ENCODE data around the gene EIF2AK2. TPM values are rescaled to one million over a fixed set of nuclear protein-coding genes. Genes with fewer than 3 reads are reported as not detected.

Gene EIF2AK2
- total RNA-seq, 1 experiment from 2014 or later = 14.5 TPM

DNA sequence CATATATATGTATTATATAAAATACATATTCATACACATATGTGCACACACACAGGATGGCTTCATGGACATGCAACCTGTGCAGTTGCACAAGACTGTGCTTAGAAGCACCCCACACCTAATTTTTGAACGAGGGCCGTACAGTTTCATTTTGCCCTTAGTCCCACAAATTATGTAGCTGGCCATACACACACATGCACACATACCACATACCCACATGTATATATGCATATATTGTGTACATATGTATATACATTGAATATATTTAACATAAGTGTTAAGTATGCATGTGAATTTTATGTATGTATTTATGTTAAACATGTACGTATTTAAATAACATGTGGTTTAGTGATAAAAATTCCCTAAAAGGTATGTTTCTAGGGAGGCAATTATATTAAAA lies 54.2 kb downstream of the EIF2AK2 start:
- no peak for DNase-seq (ENCODE audit: low spot score)

DNA sequence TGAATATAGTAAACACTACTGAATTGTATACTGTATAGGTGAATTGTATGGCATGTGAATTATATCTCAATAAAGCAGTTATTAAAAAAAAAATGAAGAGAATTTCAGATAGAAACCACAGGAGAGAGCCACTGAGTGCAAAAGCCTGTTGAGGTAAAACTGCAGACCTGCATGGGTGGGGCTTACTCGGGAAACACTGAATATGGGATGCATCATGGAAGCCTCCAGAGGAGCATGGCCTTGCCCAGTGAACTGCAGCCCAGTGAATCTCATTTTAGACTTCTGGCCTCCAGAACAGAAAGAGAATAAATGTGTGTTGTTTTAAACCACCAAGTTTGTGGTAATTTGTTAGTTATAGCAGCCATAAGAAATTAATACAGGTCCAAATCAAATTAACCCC lies 56.7 kb downstream of the EIF2AK2 start:
- DNase-seq (ENCODE audit: low spot score) = no peak

DNA sequence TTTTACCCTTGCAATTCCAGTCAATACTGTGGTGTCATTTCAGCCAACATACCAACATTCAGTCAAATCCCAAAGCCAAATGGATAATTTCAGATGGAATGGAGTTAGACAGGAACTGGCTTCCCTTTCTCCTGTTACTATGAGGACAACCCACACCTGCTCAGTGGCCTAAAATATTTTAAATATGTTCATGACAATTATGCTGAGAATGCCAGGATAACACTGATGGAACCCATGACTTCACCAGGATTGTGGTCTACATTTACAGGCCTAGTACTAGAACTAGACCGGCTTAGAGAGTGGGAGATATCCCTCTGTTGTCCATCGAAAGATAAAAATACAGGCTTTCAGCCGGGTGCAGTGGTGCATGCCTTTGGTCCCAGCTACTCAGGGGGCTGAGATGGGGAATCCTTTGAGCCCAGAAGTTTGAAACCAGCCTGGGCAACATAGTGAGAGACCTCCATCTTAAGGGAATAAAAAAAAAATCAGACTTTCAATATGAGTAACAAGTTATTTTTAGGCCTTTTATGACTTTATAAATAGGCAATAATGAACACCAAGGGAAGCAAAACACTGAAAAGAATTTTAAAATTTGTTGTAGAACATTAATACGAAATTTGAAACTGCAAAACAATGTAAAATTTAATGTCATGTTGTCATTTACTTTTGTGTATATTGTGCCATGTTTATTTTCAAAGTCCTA lies 58.2 kb downstream of the EIF2AK2 start:
- DNase-seq (ENCODE audit: low spot score) = no peak

DNA sequence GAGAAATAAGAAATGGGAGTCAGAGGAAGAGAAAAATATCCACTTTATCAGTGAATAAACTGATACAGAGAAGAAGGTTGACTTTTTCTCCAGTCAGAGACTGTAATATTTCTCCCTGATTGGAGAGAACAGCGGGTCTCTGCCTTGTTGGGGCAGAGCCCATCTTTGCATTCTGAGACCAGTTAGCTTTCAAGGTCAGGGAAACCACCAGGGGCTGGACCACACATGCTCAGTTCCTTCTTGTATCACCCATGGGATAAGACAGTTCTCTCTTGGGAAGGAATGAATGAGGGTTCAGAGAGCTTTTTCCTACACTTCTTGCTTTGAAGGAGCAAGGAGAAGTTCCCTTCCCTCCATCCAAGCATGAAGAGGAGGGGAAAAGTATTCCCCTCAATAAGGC lies 60.2 kb downstream of the EIF2AK2 start:
- DNase-seq (ENCODE audit: low spot score) = no peak

DNA sequence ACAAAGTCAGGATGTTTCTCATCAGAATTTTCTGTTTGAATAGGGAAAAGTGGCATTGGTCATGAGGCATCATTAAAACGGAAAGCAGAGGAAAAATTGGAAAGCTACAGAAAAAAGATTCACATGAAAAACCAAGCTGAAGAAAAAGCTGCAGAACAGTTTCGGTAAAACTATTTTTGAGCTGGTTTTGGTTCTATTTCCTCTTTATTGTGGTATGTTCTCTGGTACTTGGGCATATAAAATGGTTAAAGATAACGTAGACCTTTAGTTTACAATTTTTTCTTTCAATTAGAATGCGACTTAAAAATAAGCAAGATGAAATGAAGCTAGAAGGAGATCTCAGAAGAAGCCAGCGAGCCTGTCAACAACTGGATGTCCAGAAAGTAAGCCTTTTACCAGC lies 64.9 kb downstream of the EIF2AK2 start:
- no peak for DNase-seq (ENCODE audit: low spot score)

DNA sequence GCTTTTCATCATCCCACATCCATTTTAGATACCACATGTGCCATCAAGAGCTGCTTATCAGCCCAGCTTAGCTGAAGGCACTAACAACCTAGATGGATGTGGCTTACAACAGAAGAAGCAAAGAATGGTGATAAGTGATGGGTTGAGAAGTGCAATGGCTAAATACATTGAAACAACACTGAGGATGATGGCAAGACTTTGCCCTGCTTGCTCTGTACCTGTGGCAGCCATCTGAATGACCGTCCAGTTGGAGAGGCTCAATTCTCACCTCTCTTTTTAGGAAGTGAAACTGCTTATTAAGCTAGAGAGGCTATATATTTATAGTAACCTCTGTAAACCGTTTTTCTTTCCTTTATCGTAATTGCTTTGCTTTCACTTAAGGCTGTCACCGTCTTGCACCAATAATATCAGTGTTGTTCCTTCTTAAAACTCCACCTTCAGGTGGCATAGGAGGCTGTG lies 66.7 kb downstream of the EIF2AK2 start:
- no peak for DNase-seq (ENCODE audit: low spot score)

DNA sequence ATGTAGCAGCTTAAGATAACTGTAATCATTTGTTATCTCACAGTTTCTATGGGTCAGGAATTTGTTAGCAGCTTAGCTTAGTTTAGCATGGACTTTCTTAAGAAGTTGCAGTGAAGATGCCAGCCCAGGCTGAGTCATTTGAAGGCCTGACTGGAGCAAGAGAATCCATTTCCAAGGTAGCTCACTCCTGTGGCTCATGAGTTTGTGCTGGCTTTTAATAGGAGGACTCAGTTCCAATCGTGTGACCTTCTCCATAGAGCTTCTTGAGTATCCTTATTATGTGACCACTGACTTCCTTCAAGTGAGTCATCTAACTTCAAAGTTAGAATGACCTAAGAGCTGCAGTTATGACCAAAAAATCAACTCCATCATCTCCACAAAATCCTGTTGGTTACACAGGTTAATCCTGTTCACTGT lies 71.0 kb downstream of the EIF2AK2 start:
- no peak for DNase-seq (ENCODE audit: low spot score)

DNA sequence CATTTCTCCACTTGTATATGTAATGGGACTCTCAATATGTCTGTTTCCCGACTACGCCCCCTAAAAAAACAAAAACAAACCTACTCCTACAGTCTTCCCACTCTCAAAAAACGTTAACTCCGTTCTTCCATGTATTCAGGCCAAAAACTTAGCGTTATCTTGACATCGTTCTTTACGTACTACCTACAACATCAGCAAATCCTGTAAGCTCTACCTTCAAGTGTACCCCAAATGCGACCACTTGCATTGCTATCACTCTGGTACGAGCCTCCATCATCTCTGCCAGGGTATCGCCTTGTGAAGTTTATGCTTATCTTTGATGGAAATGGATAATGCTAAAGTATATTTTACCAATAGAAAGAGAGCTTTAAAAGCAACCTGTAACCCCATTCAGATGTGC lies 72.0 kb downstream of the EIF2AK2 start:
- DNase-seq (ENCODE audit: low spot score) = no peak

DNA sequence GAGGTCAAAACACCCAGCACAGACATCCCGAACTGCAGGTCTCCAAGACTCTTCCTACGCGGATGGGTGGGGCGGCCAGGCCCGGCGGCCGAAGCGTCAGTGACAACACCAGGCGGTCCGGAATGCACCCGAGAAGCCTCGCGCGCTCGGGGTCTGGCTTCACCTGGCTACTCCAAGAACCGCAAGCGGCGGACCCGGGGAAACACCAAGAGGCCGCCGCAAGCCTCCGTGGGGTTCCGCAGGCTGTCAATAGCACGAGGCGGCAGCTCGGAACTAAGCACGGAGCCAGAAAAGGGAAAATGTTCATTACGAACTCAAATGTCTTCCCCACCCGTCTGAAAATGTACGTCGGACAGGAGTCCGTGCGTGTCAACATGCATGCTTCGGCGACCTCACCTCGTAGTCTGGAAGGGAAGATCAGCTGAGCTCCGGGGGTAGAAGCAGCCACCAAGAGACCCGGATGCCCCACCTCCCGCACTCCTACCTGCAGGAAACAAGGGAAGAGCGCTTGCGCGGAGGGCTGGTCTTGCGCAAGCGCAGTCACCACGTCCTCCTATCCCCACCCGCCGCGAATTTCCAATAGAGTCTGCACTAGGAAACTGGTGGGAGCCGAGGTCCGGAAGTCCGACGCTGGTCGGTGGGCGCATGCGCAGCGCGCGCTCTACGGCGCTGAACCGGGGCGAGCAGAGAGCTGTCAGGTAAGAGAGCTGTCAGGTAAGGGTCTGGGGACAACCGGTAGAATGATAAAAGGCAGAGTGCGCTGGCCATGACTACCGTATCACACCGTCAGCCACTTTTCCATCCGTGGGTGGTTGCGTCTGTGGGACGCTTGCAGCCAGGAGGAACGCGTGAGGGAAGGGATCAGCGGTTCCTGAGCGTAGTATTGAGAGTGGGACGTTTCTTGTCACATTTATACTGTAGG lies 72.6 kb downstream of the EIF2AK2 start, which contains the start of the genes GPATCH11 and HEATR5B:
GPATCH11 (plus strand) TSS at position 646 of the 922 bp plus-strand sequence. CDS start 3,864 bp downstream, outside the sequence.
HEATR5B (minus strand) TSS at position 500 of the 922 bp plus-strand sequence. CDS start 958 bp downstream, outside the sequence.
- peak; percentile 96 for DNase-seq (ENCODE audit: low spot score)

DNA sequence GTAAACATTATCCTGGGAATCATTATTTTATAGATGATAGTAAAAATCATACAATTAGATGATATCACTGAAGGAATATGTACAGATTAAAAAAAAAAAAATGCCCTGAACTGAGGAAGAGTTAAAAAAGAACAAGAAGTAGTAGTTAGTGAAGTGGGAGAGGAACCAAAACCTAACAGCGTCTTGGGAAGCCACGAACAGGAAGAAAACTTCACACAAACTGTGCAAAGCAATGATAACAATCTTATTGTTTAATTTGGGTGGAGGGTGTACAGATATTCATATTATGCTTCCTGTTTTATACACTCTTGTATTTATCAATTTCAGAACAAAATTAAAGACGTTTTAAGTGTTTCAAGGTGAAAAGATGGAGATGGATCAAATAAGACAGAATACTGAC lies 76.1 kb downstream of the EIF2AK2 start:
- no peak for DNase-seq (ENCODE audit: low spot score)

DNA sequence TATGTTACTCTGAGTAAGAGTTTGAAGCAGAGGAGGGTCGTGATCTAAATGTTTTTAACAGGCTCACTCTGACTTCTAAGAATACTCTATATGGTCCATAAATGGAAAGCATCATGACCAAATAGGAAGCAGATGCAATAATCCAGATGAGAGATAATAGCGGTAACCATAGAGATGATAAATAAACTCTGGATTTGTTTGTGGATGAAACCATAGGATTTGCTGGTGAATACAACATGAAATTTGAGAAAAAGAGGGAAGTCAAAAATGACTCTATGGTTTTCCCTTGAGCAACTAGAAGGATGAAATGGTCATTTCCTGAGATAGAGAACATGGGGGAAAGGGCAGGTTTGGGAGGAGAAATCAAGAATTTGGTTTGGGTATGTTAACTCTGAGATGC lies 76.5 kb downstream of the EIF2AK2 start:
- DNase-seq (ENCODE audit: low spot score) = no peak

DNA sequence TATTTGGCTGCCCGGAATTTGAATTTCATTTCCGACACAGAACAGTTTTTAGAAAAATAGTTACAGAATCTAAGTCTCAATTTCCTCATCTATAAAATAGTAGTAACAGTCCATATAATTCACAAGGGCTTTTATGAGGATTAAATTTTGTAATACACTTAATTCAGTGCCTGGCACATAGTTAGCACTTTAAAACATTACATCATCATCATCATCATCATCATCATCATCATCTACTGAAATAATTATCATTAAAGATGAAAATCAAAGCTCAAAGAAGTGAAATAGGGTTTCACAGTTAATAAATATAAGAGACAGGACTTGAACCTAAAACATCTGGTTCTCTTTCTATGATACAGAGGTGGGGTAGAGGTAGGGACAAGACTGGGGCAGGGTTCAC lies 85.8 kb downstream of the EIF2AK2 start:
- DNase-seq (ENCODE audit: low spot score) = no peak

DNA sequence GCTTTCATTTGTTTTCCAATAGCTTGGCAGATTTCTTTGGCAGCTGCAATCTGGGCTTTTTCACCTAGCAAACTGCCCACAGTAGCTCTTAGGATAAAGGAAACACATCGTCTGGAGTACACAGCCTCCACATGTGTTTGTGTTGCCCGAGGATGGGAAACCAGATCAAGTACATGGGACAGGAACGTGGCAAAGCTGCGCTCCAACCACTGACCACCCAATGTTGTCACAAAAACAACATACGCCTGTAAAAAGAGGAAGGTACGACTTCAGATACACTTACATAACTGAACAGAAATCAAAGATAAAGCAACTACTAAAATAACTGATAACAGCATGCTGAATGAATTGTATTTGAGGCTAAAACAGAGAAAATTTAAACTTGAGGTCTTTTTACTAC lies 88.1 kb downstream of the EIF2AK2 start:
- no peak for DNase-seq (ENCODE audit: low spot score)

DNA sequence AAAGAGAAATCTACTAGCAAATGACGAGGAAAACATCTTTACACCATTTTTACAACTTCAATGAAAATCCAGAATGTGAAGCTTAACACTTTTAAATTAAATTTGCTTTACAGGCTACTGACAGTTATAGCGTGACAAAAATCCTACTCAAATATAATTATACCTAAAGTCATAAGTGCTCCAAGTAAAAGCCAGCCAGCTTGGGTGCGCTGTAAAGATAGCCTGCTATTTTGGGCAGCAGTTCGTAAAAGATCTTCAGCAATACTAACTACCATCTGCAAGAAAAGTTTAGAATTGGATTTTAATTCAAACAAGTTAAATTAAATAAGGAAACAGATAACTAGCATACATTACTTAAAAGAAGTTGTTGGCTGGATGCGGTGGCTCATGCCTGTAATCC lies 95.0 kb downstream of the EIF2AK2 start:
- no peak for DNase-seq (ENCODE audit: low spot score)

DNA sequence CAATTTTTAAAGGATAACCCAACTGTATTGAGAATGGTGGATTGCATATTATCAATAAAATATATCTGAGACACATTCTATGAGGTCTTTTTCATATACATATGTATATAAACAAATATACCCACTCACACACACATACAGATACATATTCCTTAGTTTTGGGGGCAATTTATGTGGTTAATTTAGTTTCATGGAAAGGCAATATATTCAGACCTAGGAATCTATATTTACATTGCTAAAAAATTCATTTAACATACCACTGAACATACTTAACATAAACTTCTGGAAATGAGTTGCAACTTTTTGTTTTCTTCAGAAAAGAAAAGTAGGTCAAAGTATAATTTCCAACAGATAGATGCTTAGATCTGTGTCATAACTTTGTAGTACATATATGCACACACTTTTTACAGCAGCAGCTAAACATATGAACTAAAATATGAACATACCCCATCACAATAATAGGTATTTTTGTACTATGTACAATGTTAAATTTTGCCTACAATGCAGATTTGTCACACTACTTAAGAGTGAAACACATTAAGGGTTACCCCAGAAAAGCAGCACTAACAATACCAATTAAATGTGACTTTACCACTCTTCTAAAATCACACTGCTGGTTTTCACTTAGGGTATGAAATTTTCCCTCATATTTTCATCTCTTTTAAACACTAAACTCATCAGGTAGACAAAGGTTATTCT lies 95.6 kb downstream of the EIF2AK2 start:
- no peak for DNase-seq (ENCODE audit: low spot score)

DNA sequence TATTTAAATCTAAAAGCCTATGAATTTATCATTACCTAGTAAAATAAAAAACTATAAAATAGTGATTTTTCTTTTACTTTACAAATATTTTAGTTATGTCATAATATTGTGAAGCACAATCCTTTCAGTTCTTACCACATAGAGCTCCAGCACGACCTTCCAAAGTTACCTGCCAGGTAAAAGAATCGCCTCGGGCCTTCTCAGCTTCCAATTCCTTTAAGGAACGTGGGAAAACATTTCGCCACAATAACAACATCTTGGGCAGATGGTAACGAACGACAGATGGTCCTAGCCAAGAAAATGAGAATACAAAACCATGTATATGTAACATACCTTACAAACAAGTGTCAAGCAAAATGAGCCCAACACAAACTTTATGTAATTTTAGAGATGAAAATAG lies 96.3 kb downstream of the EIF2AK2 start:
- no peak for DNase-seq (ENCODE audit: low spot score)

DNA sequence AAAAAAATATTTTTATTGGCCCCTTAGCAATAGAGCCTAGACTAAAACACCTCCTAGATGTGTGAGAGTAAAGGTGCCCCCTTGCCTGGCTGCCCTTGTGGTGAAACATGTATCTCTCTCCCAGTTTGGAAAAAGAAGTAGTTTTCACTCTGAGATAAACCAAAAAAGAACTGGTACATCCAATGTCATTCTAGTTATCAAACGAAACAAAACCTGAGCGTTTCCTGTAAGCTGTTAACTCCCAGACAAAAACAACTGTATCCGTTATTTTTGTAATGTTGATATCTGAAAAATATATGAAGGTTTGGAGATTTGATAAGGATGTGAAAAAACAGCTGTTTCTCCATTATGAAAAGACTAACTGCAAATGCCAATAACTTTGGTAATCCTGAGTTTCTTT lies 96.9 kb downstream of the EIF2AK2 start:
- DNase-seq (ENCODE audit: low spot score) = no peak

DNA sequence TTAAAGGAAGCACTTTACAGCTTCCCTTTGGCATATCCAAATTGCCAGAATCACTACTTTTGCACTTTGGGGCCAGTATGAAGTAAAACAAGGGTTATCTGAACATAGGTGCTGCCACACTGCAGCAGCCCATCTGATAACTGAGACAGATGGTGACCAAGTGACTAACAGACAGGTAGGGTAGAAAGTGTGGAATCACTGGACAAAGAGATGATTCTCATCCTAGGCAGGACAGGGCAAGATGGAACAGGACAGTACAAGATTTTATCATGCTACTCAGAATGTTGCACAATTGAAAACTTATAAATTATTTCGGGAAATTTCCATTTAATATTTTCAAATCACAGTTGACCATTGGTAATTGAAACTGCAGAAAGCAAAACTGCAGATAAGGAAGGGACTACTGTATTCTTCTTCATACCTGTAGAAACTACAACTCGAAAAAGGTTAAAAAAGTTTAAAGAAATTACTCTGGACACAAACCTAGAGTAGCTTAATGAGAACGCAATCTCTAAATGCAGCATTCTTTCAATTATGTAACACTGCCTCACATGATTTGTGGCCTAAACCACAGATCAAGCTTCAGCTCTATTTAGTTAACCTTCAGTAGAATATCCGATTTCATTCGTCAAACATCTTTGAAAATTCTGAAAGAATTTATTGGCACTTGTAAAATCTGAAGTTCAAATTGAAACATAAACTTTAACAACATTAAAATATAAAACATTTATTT lies 104.0 kb downstream of the EIF2AK2 start:
- no peak for DNase-seq (ENCODE audit: low spot score)
